ENCODE data around the gene CDK6. TPM values are rescaled to one million over a fixed set of nuclear protein-coding genes. Genes with fewer than 3 reads are reported as not detected.

CDK6 gene
- total and polyA plus RNA-seq, 10 of the 15 experiments (the other 5 are each of a cell fraction or from before 2014, with no cell fraction given) = 8.0 to 118 (median 45.8) TPM

DNA sequence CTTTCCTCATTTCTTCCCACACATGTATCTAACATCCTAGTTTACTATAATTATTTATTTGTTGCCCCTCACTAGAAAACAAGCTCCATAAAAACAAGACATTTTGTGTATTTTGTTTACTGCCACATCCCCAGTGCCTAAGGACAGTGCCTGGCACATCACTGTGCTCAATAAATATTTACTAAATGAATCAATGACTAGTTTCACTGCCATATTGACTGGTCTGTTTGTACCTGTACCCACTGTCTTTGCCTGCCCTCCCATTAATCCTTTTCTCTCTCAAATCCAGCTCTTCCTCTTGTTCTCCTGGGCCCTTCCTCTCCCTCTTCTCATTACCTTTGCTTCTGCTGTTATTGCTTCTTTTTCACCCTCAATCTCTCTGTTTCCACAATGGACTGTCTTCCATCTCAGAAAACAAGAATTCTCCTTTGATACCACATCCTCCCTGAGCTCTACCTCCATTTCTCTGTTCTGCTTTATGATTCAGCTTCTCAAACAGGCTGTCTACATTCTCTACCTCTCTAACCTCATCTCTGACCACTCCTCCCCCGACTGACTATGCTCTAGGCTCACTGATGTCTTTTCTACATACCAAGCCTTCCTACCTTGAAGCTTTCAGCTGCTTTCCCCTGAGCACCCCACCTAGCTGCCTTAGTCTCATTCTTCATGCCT is 237.9 kb downstream of the CDK6 start:
- no peak overlapping the region for H3K4me3 ChIP-seq
- TF ChIP-seq EP300 (IDR thresholded peaks at IDR 0.05; ENCODE audit: borderline replicate concordance in 1 of 2, control insufficient read depth in 1 of 2, low read depth in 2 of 2, low read length in 2 of 2) (no peak), SPI1 (IDR thresholded peaks at IDR 0.05; ENCODE audit: borderline replicate concordance, insufficient read depth, low read depth, low read length) (peak; percentile 51; the same call in 1 of the 2 replicates), TCF3 (IDR thresholded peaks at IDR 0.05; ENCODE audit: borderline replicate concordance, insufficient read depth, low read depth, low read length) (no peak), POLR2A (IDR thresholded peaks at IDR 0.05; ENCODE audit: low read depth, low read length) (no peak), ZZZ3 (IDR thresholded peaks at IDR 0.05; ENCODE audit: control insufficient read depth, insufficient read length, low read depth) (no peak), FOXM1 (IDR thresholded peaks at IDR 0.05; ENCODE audit: low read depth, low read length) (no peak)
- H3K36me3 ChIP-seq (ENCODE audit: control insufficient read depth in 2 of 2, insufficient read depth in 2 of 2, low read length in 1 of 2) = no peaks in the 10 kb centered on the region
- H3K9me3 ChIP-seq (replicated peaks; ENCODE audit: control insufficient read depth, insufficient read depth, low read length) = no peaks in the 10 kb centered on the region
- in situ Hi-C loops (cut with MboI) (loop anchor here (10.0 kb wide), 1 partner anchor 626 kb away; the partner anchor contains the start of gene HEPACAM2), intact Hi-C loops (cut with micrococcal nuclease; ENCODE audit: unreplicated experiment) (loop anchor here (10.0 kb wide), 1 partner anchor 636 kb away; the partner anchor contains the start of gene VPS50)
- no peak overlapping the region for H3K4me2 ChIP-seq (ENCODE audit: control insufficient read depth, insufficient read depth)
- no peaks in the 10 kb centered on the region for H3K4me1 ChIP-seq (ENCODE audit: control insufficient read depth, insufficient read depth, low read length)
- ChIA-PET CTCF (interaction anchor here (0.5 to 1.1 kb wide), 3 partner anchors 8 to 140 kb away, joined by 3 to 4 read pairs (median 3); partner anchors contain the start of gene FAM133B), SMC1A (ENCODE audit: uncharacterized antibody, unreplicated experiment) (interaction anchor here (0.8 to 1.5 kb wide), 3 partner anchors 40 to 70 kb away, joined by 3 read pairs; partner anchors contain the start of gene RBM48), POLR2A (interaction anchor here (0.7 kb wide), 1 partner anchor 19 kb away, joined by 3 read pairs; no protein-coding TSS in a partner anchor), RAD21 (ENCODE audit: unreplicated experiment) (interaction anchor here (1.4 kb wide), 1 partner anchor 11 kb away, joined by 4 read pairs; no protein-coding TSS in a partner anchor)
- DNase-seq (ENCODE audit: low read depth, low spot score) (no peak), FAIRE-seq (no peak), ATAC-seq (peak; percentile 76)
- no peaks in the 10 kb centered on the region for H3K27me3 ChIP-seq (replicated peaks in 1 of 2; ENCODE audit: control insufficient read depth in 2 of 2, insufficient read depth in 2 of 2, low read length in 1 of 2)
- no TSS peak for BruUV-seq (replicated peaks)
- no peak overlapping the region for H3K27ac ChIP-seq (ENCODE audit: control insufficient read depth, insufficient read depth)
- WGBS (ENCODE audit: insufficient coverage, insufficient replicate concordance, low lambda C conversion rate, missing lambda C conversion rate) = 5% methylated on average over 1 of the region's 1 CpG
- H3K9ac ChIP-seq (ENCODE audit: control insufficient read depth, insufficient read depth, low read length) = no peak overlapping the region
- H2AFZ ChIP-seq (ENCODE audit: control insufficient read depth, low read depth, low read length) = no peak overlapping the region
- no peaks in the 10 kb centered on the region for H3K79me2 ChIP-seq (ENCODE audit: control insufficient read depth, insufficient read depth, low read length)
- no peaks in the 10 kb centered on the region for H4K20me1 ChIP-seq (ENCODE audit: control insufficient read depth, insufficient read depth)

All from GM12878 (cell line).